ENCODE data around the gene CNTNAP2. TPM values are rescaled to one million over a fixed set of nuclear protein-coding genes. Genes with fewer than 3 reads are reported as not detected.

The CNTNAP2 gene
- total and polyA plus RNA-seq, 2 donors (not counting 1 experiment from before 2014, with no cell fraction given) = not detected

DNA sequence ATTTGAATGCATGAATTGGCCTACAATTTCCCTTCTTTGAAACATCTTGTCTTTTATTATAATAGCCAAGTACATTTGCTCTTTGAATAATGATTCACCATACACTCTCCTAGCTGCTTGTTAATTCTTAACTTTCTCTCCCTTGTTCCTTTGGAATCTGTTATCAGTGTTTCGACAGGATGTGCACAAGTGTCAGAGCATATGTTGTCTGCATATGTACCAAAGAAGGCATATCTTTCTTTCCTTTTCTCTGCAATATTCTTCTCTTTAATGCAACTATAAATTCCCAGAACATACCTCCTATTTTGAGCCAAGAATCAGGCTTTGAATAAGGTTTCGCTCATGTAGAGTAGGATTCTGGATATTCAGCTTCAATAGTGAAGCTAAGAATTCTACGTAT is 1625.7 kb downstream of the CNTNAP2 start:
- no peak overlapping the region for H2AFZ ChIP-seq (ENCODE audit: low read length)
- H3K36me3 ChIP-seq (ENCODE audit: control insufficient read depth, insufficient read depth, low read length) = no peaks in the 10 kb centered on the region
- H4K20me1 ChIP-seq (ENCODE audit: control insufficient read depth, extremely low read depth, insufficient read depth, low read length) = no peaks in the 10 kb centered on the region
- H3K79me2 ChIP-seq (ENCODE audit: control insufficient read depth, insufficient read depth, low read length) = no peaks in the 10 kb centered on the region
- no peak overlapping the region for H3K4me3 ChIP-seq (replicated peaks in 1 of 4; ENCODE audit: control extremely low read depth in 1 of 4, insufficient read depth in 1 of 4, low read depth in 3 of 4, low read length in 4 of 4)
- no peak for TF ChIP-seq EZH2 (IDR thresholded peaks at IDR 0.05; ENCODE audit: low read length, missing control alignments)
- TF ChIP-seq, protein P1, sequence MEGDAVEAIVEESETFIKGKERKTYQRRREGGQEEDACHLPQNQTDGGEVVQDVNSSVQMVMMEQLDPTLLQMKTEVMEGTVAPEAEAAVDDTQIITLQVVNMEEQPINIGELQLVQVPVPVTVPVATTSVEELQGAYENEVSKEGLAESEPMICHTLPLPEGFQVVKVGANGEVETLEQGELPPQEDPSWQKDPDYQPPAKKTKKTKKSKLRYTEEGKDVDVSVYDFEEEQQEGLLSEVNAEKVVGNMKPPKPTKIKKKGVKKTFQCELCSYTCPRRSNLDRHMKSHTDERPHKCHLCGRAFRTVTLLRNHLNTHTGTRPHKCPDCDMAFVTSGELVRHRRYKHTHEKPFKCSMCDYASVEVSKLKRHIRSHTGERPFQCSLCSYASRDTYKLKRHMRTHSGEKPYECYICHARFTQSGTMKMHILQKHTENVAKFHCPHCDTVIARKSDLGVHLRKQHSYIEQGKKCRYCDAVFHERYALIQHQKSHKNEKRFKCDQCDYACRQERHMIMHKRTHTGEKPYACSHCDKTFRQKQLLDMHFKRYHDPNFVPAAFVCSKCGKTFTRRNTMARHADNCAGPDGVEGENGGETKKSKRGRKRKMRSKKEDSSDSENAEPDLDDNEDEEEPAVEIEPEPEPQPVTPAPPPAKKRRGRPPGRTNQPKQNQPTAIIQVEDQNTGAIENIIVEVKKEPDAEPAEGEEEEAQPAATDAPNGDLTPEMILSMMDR (conservative IDR thresholded peaks at IDR 0.05 in 1 of 2, IDR thresholded peaks at IDR 0.05 in 1 of 2; ENCODE audit: low read depth in 1 of 2, low read length in 2 of 2) = no peak
- H3K27me3 ChIP-seq (ENCODE audit: control insufficient read depth, insufficient read depth, low read length) = no peaks in the 10 kb centered on the region
- DNase-seq (ENCODE audit: low read depth in 2 of 2) = no peak
- no peaks in the 10 kb centered on the region for H3K4me1 ChIP-seq (ENCODE audit: control insufficient read depth, extremely low read depth, insufficient read depth, low read length)
- H3K9me3 ChIP-seq (ENCODE audit: control insufficient read depth, insufficient read depth, low read depth, low read length) = no peaks in the 10 kb centered on the region
- no peak overlapping the region for H3K27ac ChIP-seq (ENCODE audit: insufficient read depth, low read length)
- no peak overlapping the region for H3K9ac ChIP-seq (ENCODE audit: insufficient read depth, low read length)
- no peak overlapping the region for H3K4me2 ChIP-seq (ENCODE audit: extremely low read depth, insufficient read depth, low read length)

DNA sequence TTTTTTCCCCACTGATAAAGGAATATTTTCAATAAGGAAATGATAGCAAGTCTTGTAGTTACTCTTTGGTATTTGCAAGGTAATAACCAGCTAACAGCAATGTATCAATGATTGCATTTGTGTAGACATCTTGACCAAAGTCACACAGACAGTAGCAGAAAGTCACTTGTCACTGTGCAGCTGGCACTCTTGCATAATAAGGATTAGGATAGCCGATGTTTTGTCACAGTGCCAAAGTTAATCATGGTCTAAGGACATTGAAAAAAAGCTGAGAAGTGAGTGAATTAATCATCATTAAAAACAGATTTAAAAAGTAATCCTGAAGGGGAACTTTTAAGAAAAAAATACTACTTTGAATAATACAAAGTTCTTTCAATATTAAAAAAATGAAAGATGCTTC is 1639.7 kb downstream of the CNTNAP2 start:
- Histone ChIP-seq H3K4me2 (ENCODE audit: extremely low read depth, insufficient read depth, low read length) (no peak overlapping the region), H3K9ac (ENCODE audit: insufficient read depth, low read length) (no peak overlapping the region), H2AFZ (ENCODE audit: low read length) (no peak overlapping the region), H3K4me3 (replicated peaks in 1 of 4; ENCODE audit: control extremely low read depth in 1 of 4, insufficient read depth in 1 of 4, low read depth in 3 of 4, low read length in 4 of 4) (no peak overlapping the region), H3K27ac (ENCODE audit: insufficient read depth, low read length) (no peak overlapping the region), H3K36me3 (ENCODE audit: control insufficient read depth, insufficient read depth, low read length) (no peaks in the 10 kb centered on the region), H3K27me3 (ENCODE audit: control insufficient read depth, insufficient read depth, low read length) (no peaks in the 10 kb centered on the region), H3K9me3 (ENCODE audit: control insufficient read depth, insufficient read depth, low read depth, low read length) (no peaks in the 10 kb centered on the region), H3K4me1 (ENCODE audit: control insufficient read depth, extremely low read depth, insufficient read depth, low read length) (no peaks in the 10 kb centered on the region), H4K20me1 (ENCODE audit: control insufficient read depth, extremely low read depth, insufficient read depth, low read length) (no peaks in the 10 kb centered on the region), H3K79me2 (ENCODE audit: control insufficient read depth, insufficient read depth, low read length) (no peaks in the 10 kb centered on the region)
- no peak for TF ChIP-seq EZH2 (IDR thresholded peaks at IDR 0.05; ENCODE audit: low read length, missing control alignments)
- TF ChIP-seq, protein P1 (conservative IDR thresholded peaks at IDR 0.05 in 1 of 2, IDR thresholded peaks at IDR 0.05 in 1 of 2; ENCODE audit: low read depth in 1 of 2, low read length in 2 of 2) = no peak
- no peak for DNase-seq (ENCODE audit: low read depth in 2 of 2)

DNA sequence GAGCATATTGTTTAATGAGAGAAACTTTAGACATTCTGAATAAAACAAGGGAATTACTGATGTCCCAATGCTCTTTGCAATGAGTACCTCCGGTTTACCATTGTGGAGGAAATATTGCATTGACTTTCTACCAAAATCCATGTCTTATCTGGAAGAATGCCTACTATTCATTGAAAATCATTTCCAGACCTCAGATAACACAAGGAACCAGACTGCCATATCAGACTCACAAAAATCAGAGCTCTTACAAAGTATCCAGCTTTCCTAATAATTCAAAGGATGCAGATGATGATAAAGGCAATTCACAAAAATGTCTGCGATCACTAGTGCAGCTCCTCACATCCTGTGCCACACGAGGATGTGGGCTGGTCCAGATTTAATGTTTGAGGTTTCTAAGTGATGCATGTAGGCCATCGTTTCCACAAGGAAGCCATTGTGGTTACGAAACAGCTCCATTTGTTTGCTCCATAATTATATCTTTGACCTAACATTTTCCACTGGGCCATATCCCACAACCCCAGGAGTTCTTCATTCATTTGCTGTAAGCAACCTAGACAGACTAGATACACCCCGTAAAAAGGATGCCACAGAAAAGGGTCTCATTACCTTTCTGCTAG is 1642.8 kb downstream of the CNTNAP2 start:
- H3K9ac ChIP-seq (ENCODE audit: insufficient read depth, low read length) = no peak overlapping the region
- H2AFZ ChIP-seq (ENCODE audit: low read length) = no peak overlapping the region
- no peaks in the 10 kb centered on the region for H3K4me1 ChIP-seq (ENCODE audit: control insufficient read depth, extremely low read depth, insufficient read depth, low read length)
- TF ChIP-seq, protein P1 (conservative IDR thresholded peaks at IDR 0.05 in 1 of 2, IDR thresholded peaks at IDR 0.05 in 1 of 2; ENCODE audit: low read depth in 1 of 2, low read length in 2 of 2) = no peak
- no peak for TF ChIP-seq EZH2 (IDR thresholded peaks at IDR 0.05; ENCODE audit: low read length, missing control alignments)
- H3K79me2 ChIP-seq (ENCODE audit: control insufficient read depth, insufficient read depth, low read length) = no peaks in the 10 kb centered on the region
- no peak overlapping the region for H3K4me2 ChIP-seq (ENCODE audit: extremely low read depth, insufficient read depth, low read length)
- no peaks in the 10 kb centered on the region for H3K36me3 ChIP-seq (ENCODE audit: control insufficient read depth, insufficient read depth, low read length)
- no peaks in the 10 kb centered on the region for H3K9me3 ChIP-seq (ENCODE audit: control insufficient read depth, insufficient read depth, low read depth, low read length)
- no peaks in the 10 kb centered on the region for H4K20me1 ChIP-seq (ENCODE audit: control insufficient read depth, extremely low read depth, insufficient read depth, low read length)
- no peaks in the 10 kb centered on the region for H3K27me3 ChIP-seq (ENCODE audit: control insufficient read depth, insufficient read depth, low read length)
- no peak for DNase-seq (ENCODE audit: low read depth in 2 of 2)
- H3K4me3 ChIP-seq (replicated peaks in 1 of 4; ENCODE audit: control extremely low read depth in 1 of 4, insufficient read depth in 1 of 4, low read depth in 3 of 4, low read length in 4 of 4) = no peak overlapping the region
- no peak overlapping the region for H3K27ac ChIP-seq (ENCODE audit: insufficient read depth, low read length)

Measured in fibroblast of lung (primary cell).